NB4 (cell line): ENCODE results near the gene BRD4.

ENCODE experiments used
- CTCF ChIP-seq: IDR thresholded peaks from one replicate; pipeline ENCODE4 v1.5.1; 2012; ENCODE audit warnings: low read depth, low read length
- MYC ChIP-seq: IDR thresholded peaks from 2 replicates; pipeline ENCODE4 v1.6.1; 2011; ENCODE audit warnings: low read depth, low read length
- POLR2A ChIP-seq: IDR thresholded peaks from 2 replicates; pipeline ENCODE4 v1.6.1; 2011; ENCODE audit warnings: mild to moderate bottlenecking; ENCODE audit not compliant: insufficient read length; ENCODE audit errors: extremely low read depth

GRCh38 chr19:15279326-15279904, 52.9 kb downstream of the BRD4 start:
- TF ChIP-seq CTCF (no peak), POLR2A (no peak), MYC (no peak)
